C4-2B (cell line): ENCODE measurements around the gene PACRG.

Experiments used
- H3K27ac ChIP-seq: fragments of 450-650 bp; 2 replicates; pipeline ENCODE4 v1.5.1; 2017
- ZFX ChIP-seq: fragments of 450-650 bp; IDR thresholded peaks from 2 replicates; pipeline ENCODE4 v1.6.1; 2017
- TF ChIP-seq, protein P1 (sequence below): fragments of 450-650 bp; conservative IDR thresholded peaks from 2 replicates; pipeline ENCODE4 v1.5.1; 2017; ENCODE audit warnings: mild to moderate bottlenecking

Gene PACRG

DNA sequence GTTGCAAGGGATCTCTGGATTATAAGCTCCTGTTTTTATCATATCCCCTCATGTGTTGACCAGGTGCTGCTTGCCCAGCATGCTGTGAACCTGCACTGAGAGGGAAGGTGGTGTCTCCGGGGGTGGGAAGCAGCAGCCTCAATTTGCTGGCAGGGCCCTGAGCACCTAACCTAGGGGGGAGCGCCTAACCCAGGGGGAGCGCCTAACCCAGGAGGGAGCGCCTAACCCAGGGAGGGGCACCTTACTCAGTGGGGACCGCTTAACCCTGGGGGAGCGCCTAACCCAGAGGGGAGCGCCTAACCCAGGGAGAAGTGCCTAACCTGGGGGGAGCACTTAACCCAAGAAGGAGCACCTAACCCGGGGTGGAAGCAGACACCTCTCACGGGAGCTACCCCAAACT, 603.5 kb downstream of the PACRG start:
- TF ChIP-seq, protein P1, sequence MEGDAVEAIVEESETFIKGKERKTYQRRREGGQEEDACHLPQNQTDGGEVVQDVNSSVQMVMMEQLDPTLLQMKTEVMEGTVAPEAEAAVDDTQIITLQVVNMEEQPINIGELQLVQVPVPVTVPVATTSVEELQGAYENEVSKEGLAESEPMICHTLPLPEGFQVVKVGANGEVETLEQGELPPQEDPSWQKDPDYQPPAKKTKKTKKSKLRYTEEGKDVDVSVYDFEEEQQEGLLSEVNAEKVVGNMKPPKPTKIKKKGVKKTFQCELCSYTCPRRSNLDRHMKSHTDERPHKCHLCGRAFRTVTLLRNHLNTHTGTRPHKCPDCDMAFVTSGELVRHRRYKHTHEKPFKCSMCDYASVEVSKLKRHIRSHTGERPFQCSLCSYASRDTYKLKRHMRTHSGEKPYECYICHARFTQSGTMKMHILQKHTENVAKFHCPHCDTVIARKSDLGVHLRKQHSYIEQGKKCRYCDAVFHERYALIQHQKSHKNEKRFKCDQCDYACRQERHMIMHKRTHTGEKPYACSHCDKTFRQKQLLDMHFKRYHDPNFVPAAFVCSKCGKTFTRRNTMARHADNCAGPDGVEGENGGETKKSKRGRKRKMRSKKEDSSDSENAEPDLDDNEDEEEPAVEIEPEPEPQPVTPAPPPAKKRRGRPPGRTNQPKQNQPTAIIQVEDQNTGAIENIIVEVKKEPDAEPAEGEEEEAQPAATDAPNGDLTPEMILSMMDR, result no peak
- TF ChIP-seq ZFX, result no peak

DNA sequence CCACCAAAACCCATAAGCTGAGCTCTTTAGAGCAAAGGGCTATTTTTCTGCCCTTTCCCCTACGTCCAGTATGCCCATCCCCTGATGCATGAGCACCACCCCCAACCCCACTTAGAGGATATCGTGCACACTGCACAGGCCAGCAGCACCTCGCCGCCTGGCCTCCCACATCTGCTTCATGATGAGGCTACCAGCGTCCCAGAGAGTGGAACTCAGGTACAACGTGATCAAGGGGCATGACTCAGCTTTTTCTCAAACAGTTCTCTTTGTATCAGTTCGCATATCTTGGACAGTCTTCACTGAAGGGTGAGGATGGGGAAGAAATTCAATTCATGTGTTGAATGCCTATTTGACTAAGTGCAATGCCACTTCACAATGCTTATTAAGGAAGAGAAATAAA, 604.8 kb downstream of the PACRG start:
- TF ChIP-seq ZFX, result no peak
- TF ChIP-seq, protein P1, result no peak
- H3K27ac ChIP-seq, result no peak overlapping the region

More for the DNA sequence above, 603.5 kb downstream of the PACRG start:
- no peak overlapping the region for H3K27ac ChIP-seq

DNA sequence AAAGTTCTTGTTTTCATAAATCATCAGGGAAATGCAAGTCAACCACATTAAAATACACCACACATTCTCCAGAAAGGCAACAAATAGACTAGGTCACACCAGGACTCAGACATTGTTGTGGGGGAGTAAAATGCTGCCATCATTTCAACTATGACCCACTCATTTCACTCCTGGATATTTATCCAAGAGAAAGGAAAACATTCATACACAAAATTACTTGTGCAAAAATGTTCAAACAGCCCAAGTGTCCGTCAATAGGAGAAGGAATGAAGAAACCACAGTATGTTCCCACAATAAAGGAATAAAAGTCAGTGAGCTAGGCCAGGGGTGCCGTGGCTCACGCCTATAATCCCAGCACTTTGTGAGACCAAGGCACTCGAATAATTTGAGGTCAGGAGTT, 605.3 kb downstream of the PACRG start:
- H3K27ac ChIP-seq, result no peak overlapping the region
- TF ChIP-seq, protein P1, result no peak
- TF ChIP-seq ZFX, result no peak

DNA sequence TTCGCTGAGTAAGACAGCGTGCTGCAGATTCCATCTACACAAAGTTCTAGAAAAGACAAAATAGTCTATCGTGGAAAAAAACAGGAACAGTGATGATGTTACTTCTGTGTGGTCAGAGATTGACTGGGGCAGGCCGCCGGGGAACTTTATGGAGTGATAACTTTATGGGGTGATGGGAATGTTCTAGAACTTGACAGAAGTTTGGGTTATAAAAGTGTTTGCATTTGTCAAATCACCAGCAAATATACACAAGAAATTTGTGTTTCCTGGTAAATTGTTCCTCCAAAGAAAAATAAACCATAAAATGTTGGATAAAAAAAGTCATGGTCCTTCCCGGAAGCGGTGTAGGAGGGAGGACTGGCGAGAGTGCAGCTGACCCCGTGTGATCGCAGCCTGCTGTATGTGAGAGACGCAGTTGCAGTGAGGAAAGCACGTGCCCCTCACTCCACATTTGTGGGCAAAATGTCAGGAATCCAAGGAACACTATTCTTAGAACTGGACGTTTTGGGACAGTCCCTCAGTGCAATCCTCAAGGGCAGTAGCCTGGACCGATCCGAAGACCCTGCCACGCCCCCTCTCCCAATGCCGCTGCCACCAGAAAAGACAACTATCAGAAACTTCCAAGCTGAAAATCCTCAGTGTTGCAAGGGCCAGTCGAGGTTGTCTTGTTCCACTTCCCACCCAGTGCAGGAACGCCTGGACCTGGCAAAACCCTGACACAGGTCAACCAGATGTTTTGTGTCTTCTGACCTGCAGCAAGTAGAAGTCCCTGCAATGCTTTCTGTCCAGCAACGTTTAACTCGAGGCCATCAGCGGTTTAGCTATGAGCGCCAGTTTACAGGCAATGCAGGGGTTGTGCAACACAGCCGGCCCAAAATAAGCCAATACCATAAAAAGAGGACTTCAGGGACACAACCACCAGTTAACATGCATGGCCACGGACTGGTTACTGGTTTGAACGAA, 606.2 kb downstream of the PACRG start:
- TF ChIP-seq ZFX, result no peak
- TF ChIP-seq, protein P1, result no peak
- H3K27ac ChIP-seq, result no peak overlapping the region

DNA sequence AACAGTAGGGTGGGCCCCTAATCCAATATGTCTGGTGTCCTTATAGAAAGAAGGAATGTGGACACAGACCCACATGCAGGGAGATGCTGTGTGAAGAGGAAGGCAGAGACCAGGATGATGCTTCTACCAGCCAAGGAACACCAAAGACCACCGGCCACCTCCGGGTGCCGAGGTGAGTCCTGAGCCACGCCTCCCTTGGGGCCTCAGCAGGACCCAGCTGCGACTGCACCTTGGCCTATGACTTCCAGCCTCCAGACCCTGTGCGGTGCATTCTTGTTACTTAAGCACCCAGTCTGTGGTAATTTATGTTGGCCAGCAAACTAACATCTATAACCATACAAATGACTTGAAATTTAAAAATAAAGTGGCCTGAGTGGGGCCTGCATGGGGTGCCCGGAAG, 607.3 kb downstream of the PACRG start:
- no peak for TF ChIP-seq ZFX
- TF ChIP-seq, protein P1, result no peak
- no peak overlapping the region for H3K27ac ChIP-seq

DNA sequence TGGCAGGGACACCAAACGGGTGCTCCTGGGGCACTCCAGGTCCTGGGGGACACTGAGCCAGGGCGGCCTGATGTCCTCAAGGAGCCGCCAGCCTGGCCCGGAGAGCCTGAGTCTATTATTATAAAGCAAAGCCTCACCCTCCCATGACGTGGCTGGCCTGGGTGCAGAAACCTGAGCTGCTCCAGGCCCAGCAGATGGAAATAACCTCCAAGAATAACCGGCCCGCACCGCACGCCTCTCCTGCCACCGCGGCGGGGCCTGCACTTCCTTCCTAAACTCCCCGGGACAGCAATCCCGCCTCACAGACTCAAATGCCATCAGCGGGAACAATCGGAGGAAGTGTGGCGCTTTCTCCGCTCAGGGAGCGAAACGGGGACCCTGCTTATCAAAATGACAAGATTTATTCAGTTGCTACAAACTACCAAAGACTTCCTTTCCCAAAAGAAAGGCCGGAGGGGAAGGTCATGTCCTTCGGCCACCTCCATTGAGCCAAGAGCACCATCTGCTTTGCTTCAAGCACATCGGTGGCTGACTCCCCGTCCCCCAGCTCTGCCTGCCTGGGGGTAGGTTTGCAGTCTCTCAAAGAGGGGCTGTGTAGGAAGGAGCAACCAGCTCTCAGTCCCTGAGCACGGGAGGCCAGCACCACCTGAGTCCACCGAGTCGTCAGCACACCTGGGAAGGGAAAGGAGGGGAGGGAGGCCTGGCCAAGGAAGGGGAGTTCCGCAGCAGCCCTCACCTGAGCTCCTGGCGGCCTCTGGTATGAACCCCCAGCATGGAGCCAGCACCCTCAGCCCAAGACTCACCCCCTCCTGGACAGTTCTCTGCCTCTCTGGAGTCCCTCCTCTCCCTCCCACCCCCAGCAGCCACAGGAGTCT, 608.1 kb downstream of the PACRG start:
- no peak overlapping the region for H3K27ac ChIP-seq
- TF ChIP-seq ZFX, result no peak
- TF ChIP-seq, protein P1, result no peak

DNA sequence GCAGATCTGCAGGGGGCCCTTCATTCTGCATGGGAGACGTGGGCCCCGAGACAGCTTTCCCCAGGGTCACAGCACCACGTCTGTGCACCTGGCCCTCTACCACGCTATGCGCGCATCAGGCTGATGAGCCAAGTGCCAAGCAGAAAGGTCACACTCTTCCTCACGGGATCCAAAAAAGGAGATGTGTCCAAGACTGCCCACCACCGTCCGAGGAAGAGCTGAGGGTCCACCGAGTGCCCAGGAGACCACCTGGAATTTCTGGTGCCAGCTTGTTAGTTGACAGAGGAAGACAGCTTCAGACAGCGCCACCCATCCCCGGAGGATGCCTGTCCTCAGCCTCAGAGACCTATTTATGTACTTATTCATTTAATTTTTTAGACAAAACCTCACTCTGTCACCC, 609.2 kb downstream of the PACRG start:
- TF ChIP-seq, protein P1, result no peak
- no peak for TF ChIP-seq ZFX
- H3K27ac ChIP-seq, result no peak overlapping the region
